PC-3 (cell line): ENCODE measurements around the gene BBLN. TPM values are rescaled to one million over a fixed set of nuclear protein-coding genes. Genes with fewer than 3 reads are reported as not detected.

Experiments
- ATAC-seq: fragments of 200-7000 bp; cut with Tn5 transposase; 2 replicates; pipeline ENCODE4 v1.9.1; 2020; ENCODE audit warnings: mild to moderate bottlenecking, moderate library complexity
- BruUV-seq: library from RNA; stranded (reverse); fragments of 400-500 nt; replicated peaks from 2 replicates; lab custom pipeline; 2021; lab: Mats Ljungman, UMichigan
- CTCF ChIA-PET: fragments of 300-600 bp; sonication (Branson Sonifier 250); formaldehyde crosslinking; loops from one replicate; lab custom pipeline; 2022; ENCODE audit warnings: antibody characterized with exemption; lab: Charles Lee
- POLR2A ChIA-PET: fragments of 300-600 bp; sonication (Branson Sonifier 250); formaldehyde crosslinking; loops from one replicate; lab custom pipeline; 2022; ENCODE audit warnings: antibody characterized with exemption; ENCODE audit not compliant: unreplicated experiment; lab: Charles Lee
- DNase-seq: peaks from one replicate; pipeline ENCODE4 v3.0.0-alpha.2; 2015
- H2AFZ ChIP-seq: fragments of 300-600 bp; sonication (generic); 2 replicates; pipeline ENCODE4 v1.6.0; 2016; ENCODE audit warnings: antibody characterized with exemption, low read length
- H3F3A ChIP-seq: fragments of 300-600 bp; sonication (generic); one replicate; pipeline ENCODE4 v1.6.0; 2017; ENCODE audit warnings: antibody characterized with exemption, low read length, control low read depth, mild to moderate bottlenecking; ENCODE audit not compliant: unreplicated experiment
- H3K27ac ChIP-seq: fragments of 300-600 bp; sonication (generic); 2 replicates; pipeline ENCODE4 v1.5.1; 2016; ENCODE audit warnings: mild to moderate bottlenecking, low read length
- H3K27me3 ChIP-seq: fragments of 300-600 bp; sonication (generic); 2 replicates; pipeline ENCODE4 v1.6.1; 2016; ENCODE audit warnings: low read length, mixed read lengths
- H3K36me3 ChIP-seq: fragments of 300-600 bp; sonication (generic); 2 replicates; pipeline ENCODE4 v1.6.1; 2016; ENCODE audit warnings: low read depth, mixed run types, low read length, mixed read lengths
- H3K4me1 ChIP-seq: fragments of 300-600 bp; sonication (generic); 2 replicates; pipeline ENCODE4 v1.5.1; 2016; ENCODE audit warnings: low read length; ENCODE audit not compliant: insufficient read depth
- H3K4me2 ChIP-seq: fragments of 300-600 bp; sonication (generic); 2 replicates; pipeline ENCODE4 v1.6.0; 2016; ENCODE audit warnings: low read length
- H3K4me3 ChIP-seq: fragments of 300-600 bp; sonication (generic); 2 replicates; pipeline ENCODE4 v1.5.1; 2016; ENCODE audit warnings: mild to moderate bottlenecking, low read length, mixed read lengths
- H3K79me2 ChIP-seq: fragments of 300-600 bp; sonication (generic); 2 replicates; pipeline ENCODE4 v1.6.1; 2017; ENCODE audit warnings: low read length, mixed read lengths
- H3K9ac ChIP-seq: fragments of 300-600 bp; sonication (generic); 2 replicates; pipeline ENCODE4 v1.6.0; 2016; ENCODE audit warnings: mild to moderate bottlenecking, low read length
- H3K9me2 ChIP-seq: fragments of 300-600 bp; sonication (generic); replicated peaks from 2 replicates; pipeline ENCODE4 v1.6.1; 2016; ENCODE audit warnings: mixed run types, low read length, mixed read lengths
- H3K9me3 ChIP-seq: fragments of 300-600 bp; sonication (generic); 2 replicates; pipeline ENCODE4 v1.6.1; 2016; ENCODE audit warnings: low read length, mixed read lengths
- H4K20me1 ChIP-seq: fragments of 300-600 bp; sonication (generic); 2 replicates; pipeline ENCODE4 v1.6.1; 2016; ENCODE audit warnings: low read length, mixed read lengths
- CTCF ChIP-seq: fragments of 300-600 bp; sonication (generic); conservative IDR thresholded peaks from 2 replicates; pipeline ENCODE4 v1.5.1; 2017; ENCODE audit warnings: antibody characterized with exemption, low read depth, mild to moderate bottlenecking, low read length
- EZH2 ChIP-seq: fragments of 300-600 bp; sonication (generic); IDR thresholded peaks from one replicate; pipeline ENCODE4 v1.6.1; 2017; ENCODE audit warnings: antibody characterized with exemption, mild to moderate bottlenecking, low read length; ENCODE audit not compliant: unreplicated experiment
- EZH2phosphoT487 ChIP-seq: fragments of 300-600 bp; sonication (generic); IDR thresholded peaks from 2 replicates; pipeline ENCODE4 v1.6.1; 2018; ENCODE audit warnings: mild to moderate bottlenecking, antibody characterized with exemption, low read length, borderline replicate concordance
- intact Hi-C: fragments of 100-400 bp; cut with micrococcal nuclease; formaldehyde crosslinking; loops from 2 replicates; pipeline ENCODE4 v1.9.0; 2023
- total RNA-seq: library from RNA; depleted of rRNA; stranded (reverse); fragments of >200 nt; gene quantifications from 2 replicates; pipeline ENCODE4 v1.2.3, GENCODE V29; 2014

The BBLN gene
- total RNA-seq, 1 experiment from 2014 or later: 158 TPM

GRCh38 chr9:128203024-128203706 lies 43.1 kb downstream of the BBLN start, which contains the start of gene DNM1:
DNM1 (plus strand) TSS chr9:128203379; CDS start chr9:128203471, 92 bp downstream.
- peak within 1 kb of the TSS; percentile 96 for H3K4me2 ChIP-seq
- peak within 1 kb of the TSS; percentile 84 for H2AFZ ChIP-seq
- ChIA-PET POLR2A (interaction anchor here (0.6 kb wide), 1 partner anchor 46 kb away, joined by 11 read pairs; no protein-coding TSS in a partner anchor), CTCF (no interaction called here)
- no peaks in the 10 kb centered on the region for H3K27me3 ChIP-seq
- no peaks in the 10 kb centered on the region for H3K36me3 ChIP-seq
- DNase-seq (peak; percentile 72), ATAC-seq (peak; percentile 83)
- no peaks in the 10 kb centered on the region for H3F3A ChIP-seq
- H3K27ac ChIP-seq: no peak within 1 kb of the TSS
- no peaks in the 10 kb centered on the region for H3K9me3 ChIP-seq
- TF ChIP-seq EZH2phosphoT487 (no peak), CTCF (peak; percentile 53)
- H4K20me1 ChIP-seq: no peaks in the 10 kb centered on the region
- intact Hi-C loops: loop anchor here (5.0 to 10.0 kb wide), 2 partner anchors 52 to 74 kb away; partner anchors contain the start of genes GOLGA2 and SWI5
- peak within 1 kb of the TSS; percentile 81 for H3K4me3 ChIP-seq
- peaks cover 12% of the 10 kb centered on the region; the same call in 1 of the 2 replicates for H3K79me2 ChIP-seq
- H3K4me1 ChIP-seq: peaks cover 5% of the 10 kb centered on the region; the same call in 1 of the 2 replicates
- H3K9me2 ChIP-seq: no peaks in the 10 kb centered on the region
- H3K9ac ChIP-seq: peak within 1 kb of the TSS; percentile 64
- BruUV-seq: no TSS peak

- TF ChIP-seq EZH2phosphoT487: no peak
- TF ChIP-seq EZH2: no peak
- no peak for TF ChIP-seq CTCF
- BruUV-seq: no TSS peak
- H3K4me2 ChIP-seq: peak overlapping the region; percentile 96
- peak overlapping the region; percentile 84 for H2AFZ ChIP-seq
- intact Hi-C loops: loop anchor here (5.0 to 10.0 kb wide), 2 partner anchors 51 to 73 kb away; partner anchors contain the start of genes GOLGA2 and SWI5
- no peaks in the 10 kb centered on the region for H3F3A ChIP-seq
- H3K27me3 ChIP-seq: no peaks in the 10 kb centered on the region
- peak; percentile 62 for ATAC-seq
- H3K36me3 ChIP-seq: no peaks in the 10 kb centered on the region
- H3K4me1 ChIP-seq: peaks cover 5% of the 10 kb centered on the region; the same call in 1 of the 2 replicates
- no peaks in the 10 kb centered on the region for H3K9me2 ChIP-seq
- H3K27ac ChIP-seq: no peak overlapping the region
- H3K9me3 ChIP-seq: no peaks in the 10 kb centered on the region
- peaks cover 12% of the 10 kb centered on the region; the same call in 1 of the 2 replicates for H3K79me2 ChIP-seq
- peak overlapping the region; percentile 81 for H3K4me3 ChIP-seq
- CTCF ChIA-PET: no interaction called here
- H3K9ac ChIP-seq: peak overlapping the region; percentile 64
- DNase-seq: peak; percentile 28
- H4K20me1 ChIP-seq: no peaks in the 10 kb centered on the region
- POLR2A ChIA-PET: no interaction called here
Measured at GRCh38 chr9:128203707-128204551, 43.9 kb downstream of the BBLN start.
